ENCODE results near the gene CLVS2. TPM values are rescaled to one million over a fixed set of nuclear protein-coding genes. Genes with fewer than 3 reads are reported as not detected.
A peak's percentile ranks its signal among the peaks of the same experiment; 100 is the strongest.

Gene CLVS2
- total RNA-seq, 1 donor from 2014 or later: 1.8 TPM

- Histone ChIP-seq H3K9me3 (ENCODE audit: low read depth) (no peaks in the 10 kb centered on the region), H3K4me2 (no peak overlapping the region), H3K27ac (no peak overlapping the region), H2AFZ (replicated peaks) (no peak overlapping the region), H3K79me2 (ENCODE audit: low read depth) (no peaks in the 10 kb centered on the region), H3F3A (ENCODE audit: low read depth) (no peaks in the 10 kb centered on the region), H3K4me1 (peaks cover 10% of the 10 kb centered on the region), H3K9ac (no peak overlapping the region), H4K20me1 (ENCODE audit: low read depth) (no peaks in the 10 kb centered on the region), H3K27me3 (peaks cover 6% of the 10 kb centered on the region), H3K4me3 (no peak overlapping the region), H3K36me3 (no peaks in the 10 kb centered on the region)
- Mint-ChIP-seq H3K36me3 (no peaks in the 10 kb centered on the region), H3K4me3 (no peak overlapping the region), H3K27me3 (ENCODE audit: insufficient read depth, low read depth) (no peaks in the 10 kb centered on the region), H3K9me3 (no peaks in the 10 kb centered on the region), H3K27ac (no peak overlapping the region), H3K4me1 (peaks cover 13% of the 10 kb centered on the region)
- DNase-seq (ENCODE audit: low spot score): no peak
- TF ChIP-seq CTCF (IDR thresholded peaks at IDR 0.05) (no peak), EZH2phosphoT487 (IDR thresholded peaks at IDR 0.05) (no peak), EZH2 (IDR thresholded peaks at IDR 0.05) (no peak)
These were observed 21.2 kb downstream of the CLVS2 start for GRCh38 chr6:123017104-123017682.

- Histone ChIP-seq H3K27ac (no peak overlapping the region), H3K4me2 (no peak overlapping the region), H3F3A (ENCODE audit: low read depth) (no peaks in the 10 kb centered on the region), H3K9ac (no peak overlapping the region), H3K9me3 (ENCODE audit: low read depth) (no peaks in the 10 kb centered on the region), H3K4me1 (no peaks in the 10 kb centered on the region), H3K36me3 (no peaks in the 10 kb centered on the region), H3K4me3 (no peak overlapping the region), H3K27me3 (peaks cover 6% of the 10 kb centered on the region), H4K20me1 (ENCODE audit: low read depth) (no peaks in the 10 kb centered on the region), H2AFZ (replicated peaks) (no peak overlapping the region), H3K79me2 (ENCODE audit: low read depth) (no peaks in the 10 kb centered on the region)
- Mint-ChIP-seq H3K4me1 (no peaks in the 10 kb centered on the region), H3K27me3 (ENCODE audit: insufficient read depth, low read depth) (no peaks in the 10 kb centered on the region), H3K27ac (no peak overlapping the region), H3K4me3 (no peak overlapping the region), H3K36me3 (no peaks in the 10 kb centered on the region), H3K9me3 (no peaks in the 10 kb centered on the region)
- TF ChIP-seq EZH2 (IDR thresholded peaks at IDR 0.05): no peak
- no peak for TF ChIP-seq CTCF (IDR thresholded peaks at IDR 0.05)
- TF ChIP-seq EZH2phosphoT487 (IDR thresholded peaks at IDR 0.05): no peak
- DNase-seq (ENCODE audit: low spot score): peak; percentile 57
These were observed 26.9 kb downstream of the CLVS2 start for GRCh38 chr6:123022975-123023374.

- Mint-ChIP-seq H3K4me3 (no peak overlapping the region), H3K9me3 (no peaks in the 10 kb centered on the region), H3K36me3 (no peaks in the 10 kb centered on the region), H3K27ac (no peak overlapping the region), H3K27me3 (ENCODE audit: insufficient read depth, low read depth) (no peaks in the 10 kb centered on the region), H3K4me1 (peaks cover 4% of the 10 kb centered on the region)
- no peak overlapping the region for H3K4me2 ChIP-seq
- no peaks in the 10 kb centered on the region for H3K27me3 ChIP-seq
- no peaks in the 10 kb centered on the region for H3F3A ChIP-seq (ENCODE audit: low read depth)
- no peak overlapping the region for H3K27ac ChIP-seq
- no peaks in the 10 kb centered on the region for H3K36me3 ChIP-seq
- H2AFZ ChIP-seq (replicated peaks): no peak overlapping the region
- no peak overlapping the region for H3K9ac ChIP-seq
- TF ChIP-seq CTCF (IDR thresholded peaks at IDR 0.05) (no peak), EZH2phosphoT487 (IDR thresholded peaks at IDR 0.05) (no peak), EZH2 (IDR thresholded peaks at IDR 0.05) (no peak)
- H3K4me3 ChIP-seq: no peak overlapping the region
- H3K79me2 ChIP-seq (ENCODE audit: low read depth): no peaks in the 10 kb centered on the region
- H3K9me3 ChIP-seq (ENCODE audit: low read depth): no peaks in the 10 kb centered on the region
- no peak for DNase-seq (ENCODE audit: low spot score)
- no peaks in the 10 kb centered on the region for H3K4me1 ChIP-seq
- no peaks in the 10 kb centered on the region for H4K20me1 ChIP-seq (ENCODE audit: low read depth)
These were observed 28.9 kb downstream of the CLVS2 start for GRCh38 chr6:123024976-123025375.
